ENCODE measurements around the gene IFT25. TPM values are rescaled to one million over a fixed set of nuclear protein-coding genes. Genes with fewer than 3 reads are reported as not detected.

IFT25 gene
- total RNA-seq, 1 donor from 2014 or later: 29.4 TPM

DNA sequence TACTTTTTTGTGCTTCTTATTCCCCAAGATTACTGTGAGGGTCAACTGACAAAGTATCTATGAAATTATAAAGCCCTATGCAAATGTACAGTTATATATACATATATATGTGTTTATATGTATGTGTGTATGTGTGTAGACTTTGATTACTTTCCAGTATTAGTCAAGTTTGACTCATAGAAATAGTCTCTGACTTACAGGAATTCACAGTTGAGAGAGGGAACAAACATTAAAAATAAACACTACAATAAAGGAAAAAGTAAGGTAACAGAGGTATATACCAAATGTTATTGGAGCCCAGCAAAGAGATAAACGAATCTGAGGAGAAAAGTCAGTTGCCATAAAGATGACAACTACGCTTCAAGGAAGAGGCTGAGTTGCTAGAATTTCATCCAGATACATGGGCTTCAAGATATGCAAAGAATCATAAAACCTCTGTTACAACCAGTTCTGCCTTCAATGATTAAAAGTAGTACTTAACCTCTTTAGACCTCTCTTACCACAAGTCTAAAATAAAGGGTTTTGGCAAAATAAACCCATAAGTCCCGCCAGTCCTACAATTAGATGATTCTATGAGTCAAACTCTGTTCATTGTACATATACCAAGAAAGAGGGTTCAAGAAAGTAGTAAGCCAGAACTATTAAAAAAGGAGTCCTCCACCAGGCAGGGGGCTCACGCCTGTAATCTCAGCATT is 7.2 kb downstream of the IFT25 start:
- H3K27ac Mint-ChIP-seq (ENCODE audit: unreplicated experiment): no peak overlapping the region
- Histone ChIP-seq H2AFZ (ENCODE audit: low read depth, low read length) (no peak overlapping the region), H3K4me1 (ENCODE audit: insufficient read depth, low read length) (peaks cover 5% of the 10 kb centered on the region), H3K36me3 (ENCODE audit: insufficient read depth, low read length) (no peaks in the 10 kb centered on the region), H4K20me1 (ENCODE audit: insufficient read depth, low read length) (peaks cover 4% of the 10 kb centered on the region), H3K79me2 (ENCODE audit: insufficient read depth, low read length) (peaks cover 11% of the 10 kb centered on the region), H3K27me3 (ENCODE audit: insufficient read depth, low read length) (no peaks in the 10 kb centered on the region), H3K27ac (ENCODE audit: low read depth, low read length) (no peak overlapping the region), H3K4me2 (ENCODE audit: low read length) (no peak overlapping the region), H3K4me3 (ENCODE audit: insufficient read depth, low read depth, low read length) (no peak overlapping the region), H3K9ac (ENCODE audit: low read length) (no peak overlapping the region), H3K9me3 (ENCODE audit: insufficient read depth, low read depth, low read length) (peaks cover 8% of the 10 kb centered on the region)
- no peak overlapping the region for H3K4me3 Mint-ChIP-seq (ENCODE audit: unreplicated experiment)
- peaks cover 18% of the 10 kb centered on the region for H3K36me3 Mint-ChIP-seq (ENCODE audit: low read depth, unreplicated experiment)
- H3K9me3 Mint-ChIP-seq (ENCODE audit: unreplicated experiment): peaks cover 9% of the 10 kb centered on the region
- H3K27me3 Mint-ChIP-seq (ENCODE audit: low read depth, unreplicated experiment): no peaks in the 10 kb centered on the region
- no peak for TF ChIP-seq EZH2 (IDR thresholded peaks at IDR 0.05; ENCODE audit: insufficient read depth, low read length)
- TF ChIP-seq, protein P1, sequence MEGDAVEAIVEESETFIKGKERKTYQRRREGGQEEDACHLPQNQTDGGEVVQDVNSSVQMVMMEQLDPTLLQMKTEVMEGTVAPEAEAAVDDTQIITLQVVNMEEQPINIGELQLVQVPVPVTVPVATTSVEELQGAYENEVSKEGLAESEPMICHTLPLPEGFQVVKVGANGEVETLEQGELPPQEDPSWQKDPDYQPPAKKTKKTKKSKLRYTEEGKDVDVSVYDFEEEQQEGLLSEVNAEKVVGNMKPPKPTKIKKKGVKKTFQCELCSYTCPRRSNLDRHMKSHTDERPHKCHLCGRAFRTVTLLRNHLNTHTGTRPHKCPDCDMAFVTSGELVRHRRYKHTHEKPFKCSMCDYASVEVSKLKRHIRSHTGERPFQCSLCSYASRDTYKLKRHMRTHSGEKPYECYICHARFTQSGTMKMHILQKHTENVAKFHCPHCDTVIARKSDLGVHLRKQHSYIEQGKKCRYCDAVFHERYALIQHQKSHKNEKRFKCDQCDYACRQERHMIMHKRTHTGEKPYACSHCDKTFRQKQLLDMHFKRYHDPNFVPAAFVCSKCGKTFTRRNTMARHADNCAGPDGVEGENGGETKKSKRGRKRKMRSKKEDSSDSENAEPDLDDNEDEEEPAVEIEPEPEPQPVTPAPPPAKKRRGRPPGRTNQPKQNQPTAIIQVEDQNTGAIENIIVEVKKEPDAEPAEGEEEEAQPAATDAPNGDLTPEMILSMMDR (IDR thresholded peaks at IDR 0.05; ENCODE audit: insufficient read depth, low read depth, low read length): no peak
- no peaks in the 10 kb centered on the region for H3K4me1 Mint-ChIP-seq (ENCODE audit: low read depth, unreplicated experiment)
- FAIRE-seq (no peak), DNase-seq (ENCODE audit: low read depth) (peak; percentile 76)

DNA sequence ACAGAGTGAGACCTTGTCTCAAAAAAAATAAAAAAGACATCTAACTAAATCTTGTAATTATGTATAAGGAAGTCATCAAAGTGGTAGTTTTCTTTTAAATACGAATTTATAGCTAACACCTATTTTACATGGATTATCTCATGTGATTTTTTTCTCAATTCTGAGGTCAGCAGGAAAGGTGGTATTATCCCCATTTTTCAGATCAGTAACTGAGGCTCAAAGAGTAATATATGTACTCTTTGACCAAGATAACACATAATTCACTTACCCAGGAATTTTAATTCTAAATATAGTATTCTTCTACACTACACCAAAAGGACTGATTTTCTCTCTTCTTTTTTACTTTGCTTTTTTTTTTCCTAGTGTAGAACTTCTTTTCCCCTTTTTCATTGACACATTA is 9.1 kb downstream of the IFT25 start:
- Mint-ChIP-seq H3K9me3 (ENCODE audit: unreplicated experiment) (peaks cover 11% of the 10 kb centered on the region), H3K36me3 (ENCODE audit: low read depth, unreplicated experiment) (peaks cover 21% of the 10 kb centered on the region), H3K4me1 (ENCODE audit: low read depth, unreplicated experiment) (no peaks in the 10 kb centered on the region), H3K27ac (ENCODE audit: unreplicated experiment) (no peak overlapping the region), H3K4me3 (ENCODE audit: unreplicated experiment) (no peak overlapping the region), H3K27me3 (ENCODE audit: low read depth, unreplicated experiment) (no peaks in the 10 kb centered on the region)
- TF ChIP-seq EZH2 (IDR thresholded peaks at IDR 0.05; ENCODE audit: insufficient read depth, low read length): no peak
- TF ChIP-seq, protein P1 (IDR thresholded peaks at IDR 0.05; ENCODE audit: insufficient read depth, low read depth, low read length): no peak
- Histone ChIP-seq H3K36me3 (ENCODE audit: insufficient read depth, low read length) (no peaks in the 10 kb centered on the region), H4K20me1 (ENCODE audit: insufficient read depth, low read length) (peaks cover 4% of the 10 kb centered on the region), H3K27me3 (ENCODE audit: insufficient read depth, low read length) (no peaks in the 10 kb centered on the region), H3K4me3 (ENCODE audit: insufficient read depth, low read depth, low read length) (no peak overlapping the region), H3K4me1 (ENCODE audit: insufficient read depth, low read length) (peaks cover 5% of the 10 kb centered on the region), H3K9me3 (ENCODE audit: insufficient read depth, low read depth, low read length) (peaks cover 12% of the 10 kb centered on the region), H3K27ac (ENCODE audit: low read depth, low read length) (no peak overlapping the region), H3K4me2 (ENCODE audit: low read length) (no peak overlapping the region), H3K79me2 (ENCODE audit: insufficient read depth, low read length) (no peaks in the 10 kb centered on the region), H3K9ac (ENCODE audit: low read length) (no peak overlapping the region), H2AFZ (ENCODE audit: low read depth, low read length) (no peak overlapping the region)
- FAIRE-seq: no peak
- no peak for DNase-seq (ENCODE audit: low read depth)

DNA sequence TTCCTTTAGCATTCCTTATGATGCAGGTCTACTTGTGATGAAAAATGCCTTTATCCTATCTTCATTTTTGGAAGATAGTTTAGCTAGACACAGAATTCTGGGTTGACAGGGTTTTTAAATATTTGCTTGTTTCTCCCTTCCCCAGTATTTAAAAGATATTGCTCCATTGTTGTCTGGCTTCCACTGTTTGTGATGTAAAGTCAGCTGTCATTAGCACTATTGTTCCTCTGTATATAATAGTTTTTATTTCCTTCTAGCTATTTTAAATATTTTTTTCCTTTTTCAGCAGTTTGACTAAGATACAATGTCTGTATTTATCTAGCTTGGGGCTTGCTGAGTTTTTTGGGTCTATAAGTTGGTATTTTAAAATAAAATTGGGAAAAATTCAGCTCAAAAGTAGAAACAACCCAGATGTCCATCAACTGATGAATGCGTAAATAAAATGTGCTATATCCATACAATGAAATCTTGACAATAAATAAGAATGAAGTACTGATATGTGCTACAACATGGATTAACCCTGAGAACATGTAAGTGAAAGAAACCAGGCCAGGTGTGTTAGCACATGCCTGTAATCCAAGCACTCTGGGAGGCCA is 11.2 kb downstream of the IFT25 start:
- H3K27me3 ChIP-seq (ENCODE audit: insufficient read depth, low read length): no peaks in the 10 kb centered on the region
- Mint-ChIP-seq H3K36me3 (ENCODE audit: low read depth, unreplicated experiment) (peaks cover 24% of the 10 kb centered on the region), H3K4me1 (ENCODE audit: low read depth, unreplicated experiment) (no peaks in the 10 kb centered on the region), H3K4me3 (ENCODE audit: unreplicated experiment) (no peak overlapping the region), H3K27me3 (ENCODE audit: low read depth, unreplicated experiment) (no peaks in the 10 kb centered on the region), H3K27ac (ENCODE audit: unreplicated experiment) (no peak overlapping the region), H3K9me3 (ENCODE audit: unreplicated experiment) (peaks cover 11% of the 10 kb centered on the region)
- H3K9me3 ChIP-seq (ENCODE audit: insufficient read depth, low read depth, low read length): peaks cover 12% of the 10 kb centered on the region
- H3K27ac ChIP-seq (ENCODE audit: low read depth, low read length): no peak overlapping the region
- no peak overlapping the region for H3K4me2 ChIP-seq (ENCODE audit: low read length)
- TF ChIP-seq, protein P1 (IDR thresholded peaks at IDR 0.05; ENCODE audit: insufficient read depth, low read depth, low read length): no peak
- TF ChIP-seq EZH2 (IDR thresholded peaks at IDR 0.05; ENCODE audit: insufficient read depth, low read length): no peak
- FAIRE-seq (no peak), DNase-seq (ENCODE audit: low read depth) (no peak)
- no peaks in the 10 kb centered on the region for H4K20me1 ChIP-seq (ENCODE audit: insufficient read depth, low read length)
- no peak overlapping the region for H3K4me3 ChIP-seq (ENCODE audit: insufficient read depth, low read depth, low read length)
- H2AFZ ChIP-seq (ENCODE audit: low read depth, low read length): no peak overlapping the region
- no peaks in the 10 kb centered on the region for H3K36me3 ChIP-seq (ENCODE audit: insufficient read depth, low read length)
- H3K79me2 ChIP-seq (ENCODE audit: insufficient read depth, low read length): no peaks in the 10 kb centered on the region
- peaks cover 5% of the 10 kb centered on the region for H3K4me1 ChIP-seq (ENCODE audit: insufficient read depth, low read length)
- no peak overlapping the region for H3K9ac ChIP-seq (ENCODE audit: low read length)

Data from astrocyte (in vitro differentiated cells and primary cell).